GM12864 (cell line): Measurements from ENCODE around the gene KIF1A.

ENCODE experiments used
- DNase-seq: peaks from one replicate; pipeline ENCODE4 v3.0.0-alpha.2; 2011; ENCODE audit warnings: low read depth
- H3K4me3 ChIP-seq: 2 replicates; pipeline ENCODE4 v1.5.1; 2011; ENCODE audit warnings: mild to moderate bottlenecking, low read depth, low read length, control low read depth
- TF ChIP-seq, protein P1 (sequence below): IDR thresholded peaks from 2 replicates; pipeline ENCODE4 v1.5.1; 2011; ENCODE audit warnings: low read depth, mild to moderate bottlenecking, moderate library complexity, low read length, control low read depth, inconsistent platforms; ENCODE audit errors: missing control alignments

The KIF1A gene

DNA sequence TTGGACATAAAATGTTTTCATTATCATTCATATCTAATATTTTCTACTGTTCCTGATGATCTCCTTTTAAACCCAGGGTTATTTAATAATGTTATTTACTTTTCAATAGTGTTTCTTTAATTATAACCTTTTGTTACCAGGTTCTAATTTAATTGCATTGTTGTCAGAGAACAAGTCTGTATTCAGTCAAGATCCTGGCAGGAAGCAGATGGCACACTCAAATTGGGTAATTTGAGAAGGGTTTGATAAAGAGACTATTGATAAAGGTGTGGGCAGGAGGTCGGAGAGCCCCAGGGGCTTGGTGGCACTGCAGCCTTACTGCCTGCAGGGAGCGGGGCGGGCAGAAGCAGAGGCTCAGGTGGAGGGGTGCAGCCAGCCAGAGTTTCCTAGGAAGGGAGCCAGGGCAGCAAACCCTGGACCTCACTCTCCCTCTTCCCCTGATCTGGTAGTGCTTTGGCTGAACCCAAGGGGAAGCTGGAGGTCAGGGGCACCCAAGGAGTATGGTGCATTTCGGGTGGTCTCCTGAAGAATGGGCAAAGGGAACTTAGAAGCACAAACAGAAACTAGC, 2.3 kb upstream of the KIF1A start:
- no peak for DNase-seq
- no peak overlapping the region for H3K4me3 ChIP-seq
- TF ChIP-seq, protein P1, sequence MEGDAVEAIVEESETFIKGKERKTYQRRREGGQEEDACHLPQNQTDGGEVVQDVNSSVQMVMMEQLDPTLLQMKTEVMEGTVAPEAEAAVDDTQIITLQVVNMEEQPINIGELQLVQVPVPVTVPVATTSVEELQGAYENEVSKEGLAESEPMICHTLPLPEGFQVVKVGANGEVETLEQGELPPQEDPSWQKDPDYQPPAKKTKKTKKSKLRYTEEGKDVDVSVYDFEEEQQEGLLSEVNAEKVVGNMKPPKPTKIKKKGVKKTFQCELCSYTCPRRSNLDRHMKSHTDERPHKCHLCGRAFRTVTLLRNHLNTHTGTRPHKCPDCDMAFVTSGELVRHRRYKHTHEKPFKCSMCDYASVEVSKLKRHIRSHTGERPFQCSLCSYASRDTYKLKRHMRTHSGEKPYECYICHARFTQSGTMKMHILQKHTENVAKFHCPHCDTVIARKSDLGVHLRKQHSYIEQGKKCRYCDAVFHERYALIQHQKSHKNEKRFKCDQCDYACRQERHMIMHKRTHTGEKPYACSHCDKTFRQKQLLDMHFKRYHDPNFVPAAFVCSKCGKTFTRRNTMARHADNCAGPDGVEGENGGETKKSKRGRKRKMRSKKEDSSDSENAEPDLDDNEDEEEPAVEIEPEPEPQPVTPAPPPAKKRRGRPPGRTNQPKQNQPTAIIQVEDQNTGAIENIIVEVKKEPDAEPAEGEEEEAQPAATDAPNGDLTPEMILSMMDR: no peak

DNA sequence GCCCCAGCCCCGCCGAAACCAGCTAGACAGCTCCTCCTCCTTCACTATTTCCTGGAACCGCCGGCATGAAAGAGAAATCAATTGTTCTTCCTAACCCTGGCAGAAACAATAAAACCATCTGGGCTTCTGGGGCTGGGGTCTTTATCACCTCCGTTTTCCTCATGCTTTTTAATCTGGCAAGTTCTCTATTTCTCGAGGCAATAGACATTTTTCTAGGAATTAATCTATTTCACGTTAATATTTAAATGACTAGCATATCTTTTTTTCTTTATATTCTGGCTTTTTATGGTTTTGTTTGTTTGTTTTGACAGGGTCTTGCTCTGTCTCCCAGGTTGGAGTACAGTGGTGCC, 1.4 kb upstream of the KIF1A start:
- no peak overlapping the region for H3K4me3 ChIP-seq
- no peak for DNase-seq
- TF ChIP-seq, protein P1: no peak

DNA sequence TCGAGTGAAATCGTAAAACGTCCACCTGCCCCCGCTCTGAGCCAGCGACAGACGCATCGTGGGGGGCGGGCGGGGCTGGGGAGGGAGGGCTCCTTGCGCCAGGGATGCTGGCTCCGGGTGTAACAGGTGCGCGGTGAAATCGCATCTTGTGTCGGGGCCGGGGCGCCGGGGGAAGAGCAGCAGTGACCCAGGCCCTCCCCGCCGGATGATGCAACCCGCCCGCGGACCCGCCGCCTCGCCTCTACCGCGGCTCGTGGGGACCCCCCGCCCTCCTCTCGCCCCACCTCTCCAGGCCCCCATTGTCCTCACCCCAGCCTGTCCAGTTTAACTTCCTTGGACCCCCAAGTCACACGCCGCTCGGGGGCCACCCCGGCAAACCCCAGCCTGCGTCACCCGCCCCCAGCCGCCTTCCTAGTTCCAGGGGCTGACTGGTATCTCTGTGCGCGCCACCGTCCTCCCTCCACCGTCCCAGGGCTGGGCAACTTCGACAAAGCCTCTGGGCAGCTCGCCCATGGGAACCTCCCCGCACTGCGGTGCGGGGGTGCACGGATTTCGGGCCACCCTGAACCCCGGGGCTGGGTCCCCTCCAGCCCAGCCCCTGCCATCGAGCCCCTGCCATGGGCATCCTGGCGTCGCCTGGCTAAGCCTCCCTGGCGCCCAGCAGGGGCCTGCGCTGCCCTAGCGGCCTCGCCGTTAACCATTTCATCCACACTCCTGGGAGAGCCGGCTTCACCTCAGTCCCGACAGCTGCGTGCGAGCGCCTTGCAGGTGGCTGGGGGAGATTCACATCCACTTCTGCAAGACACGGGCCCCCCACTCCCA, 799 bp upstream of the KIF1A start:
- no peak for DNase-seq
- no peak overlapping the region for H3K4me3 ChIP-seq

DNA sequence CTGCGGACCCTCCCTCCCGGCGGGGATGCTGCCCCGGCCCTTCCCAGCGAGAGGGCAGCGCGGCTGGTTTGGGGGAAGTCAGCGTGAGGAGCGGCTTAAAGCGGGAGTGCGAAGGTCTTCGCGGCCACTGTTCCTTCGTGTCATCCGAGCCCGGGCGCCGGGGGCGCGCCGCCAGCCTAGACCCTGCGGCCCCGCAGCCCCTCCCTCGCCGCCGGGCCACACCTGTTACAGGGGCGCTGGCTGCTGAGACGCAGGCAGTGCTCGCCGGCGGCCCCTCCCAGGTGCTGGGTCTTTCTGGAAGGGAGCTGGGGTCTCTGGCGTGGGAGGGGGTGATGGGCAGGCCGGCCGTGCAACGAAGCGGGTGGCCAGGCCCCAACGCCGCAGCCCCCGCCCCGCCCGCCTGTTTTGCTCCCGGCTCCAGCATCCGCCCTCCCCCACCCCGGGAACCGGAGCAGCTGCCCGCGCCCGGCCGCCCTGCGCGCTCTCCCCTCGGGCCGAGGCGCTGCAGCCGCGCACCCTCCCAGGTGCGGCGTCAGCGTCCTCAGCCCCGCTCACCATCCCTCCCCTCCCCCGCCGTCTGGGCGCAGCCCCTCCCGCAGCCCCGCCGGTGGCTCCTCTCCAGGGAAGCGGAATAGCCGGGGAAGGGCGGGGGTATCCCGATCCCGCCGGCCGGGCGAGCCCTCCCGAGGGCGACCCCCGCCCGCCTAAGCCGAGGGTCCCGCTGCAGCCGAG, 727 bp downstream of the KIF1A start:
- no peak for DNase-seq
- no peak overlapping the region for H3K4me3 ChIP-seq
- TF ChIP-seq, protein P1: no peak

More for the DNA sequence above, 799 bp upstream of the KIF1A start:
- TF ChIP-seq, protein P1: no peak

DNA sequence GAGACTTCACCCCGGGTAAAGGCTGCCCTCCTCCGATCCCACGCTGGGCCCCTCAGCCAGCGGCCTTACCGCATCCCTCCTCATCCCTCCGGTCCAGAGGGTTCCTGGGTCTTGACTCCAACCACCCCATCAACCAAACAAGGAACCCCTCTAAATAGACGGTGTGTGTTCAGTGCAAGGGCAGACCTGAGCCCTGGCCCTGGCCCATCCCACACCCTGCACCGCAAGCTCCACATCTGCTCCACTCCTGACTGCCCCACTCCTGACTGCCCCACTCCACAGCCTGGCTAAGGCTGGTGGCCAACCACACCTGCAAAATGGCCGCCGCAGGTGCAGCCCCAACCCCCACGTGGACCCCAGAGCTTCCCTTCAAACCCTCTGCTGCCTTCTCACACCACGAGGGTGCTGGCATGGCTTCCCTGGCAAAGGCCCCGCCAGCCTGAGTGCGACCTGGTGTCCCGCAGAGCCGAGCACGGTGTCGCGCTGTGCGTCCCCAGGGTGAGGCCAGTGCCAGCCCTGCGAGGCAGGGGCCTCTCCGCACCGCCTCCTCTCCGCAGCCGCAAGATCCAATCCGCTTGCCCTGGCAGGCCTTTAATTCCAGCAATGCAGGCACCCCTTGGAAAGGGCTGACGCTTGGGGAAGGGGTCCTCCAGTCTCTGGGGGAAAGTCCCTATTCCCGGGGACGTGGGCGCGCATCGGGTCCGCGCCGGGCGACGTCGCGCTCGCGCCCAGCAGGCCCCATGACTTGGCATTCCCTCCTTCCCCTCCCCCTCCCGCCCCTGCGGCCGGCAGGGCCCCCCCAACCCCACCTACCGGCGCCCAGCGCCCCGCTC, 1.5 kb downstream of the KIF1A start:
- no peak for DNase-seq
- TF ChIP-seq, protein P1: no peak
- no peak overlapping the region for H3K4me3 ChIP-seq

DNA sequence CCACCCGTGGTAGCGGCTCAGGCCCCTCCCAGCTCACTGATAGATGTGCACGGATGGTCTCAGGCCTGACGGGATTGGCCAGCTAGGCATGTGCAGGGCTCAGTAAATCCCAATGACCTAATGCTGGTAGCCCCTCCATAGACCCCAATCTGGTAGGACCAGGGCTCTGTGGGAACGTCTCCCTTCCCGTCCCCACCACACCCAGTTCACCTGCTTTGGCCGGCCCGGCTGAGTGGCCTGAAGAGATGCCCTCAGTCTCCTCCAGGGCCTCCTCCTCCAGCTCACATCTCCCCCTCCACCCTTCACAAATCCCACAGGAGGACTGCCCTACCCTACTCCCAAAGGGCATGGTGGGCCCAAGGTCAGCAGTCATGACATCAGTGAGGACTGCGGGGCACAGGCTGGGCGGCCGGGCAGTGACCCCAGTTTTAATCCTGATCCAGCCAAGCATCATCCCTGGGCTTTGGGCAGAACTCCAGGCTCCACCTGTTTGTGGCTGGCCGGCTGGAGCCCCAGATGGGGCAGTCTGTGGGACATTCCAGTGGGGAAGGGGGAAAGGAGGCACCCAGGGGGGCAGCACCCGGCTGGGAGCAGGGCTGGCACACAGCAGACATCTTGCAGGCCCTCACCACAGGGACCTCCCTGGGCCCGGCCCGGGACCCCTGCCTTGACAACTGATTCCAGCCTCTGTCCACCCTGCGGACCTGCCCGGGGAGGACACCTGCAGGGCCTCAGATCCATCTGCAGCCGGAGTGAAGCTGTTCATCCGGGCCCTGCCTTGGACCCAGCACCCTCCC, 2.3 kb downstream of the KIF1A start:
- TF ChIP-seq, protein P1: no peak
- no peak for DNase-seq
- H3K4me3 ChIP-seq: no peak overlapping the region
